Activated effector memory CD4-positive, alpha-beta T cell treated with anti-CD3 and anti-CD28 coated beads, Interleukin-2, amount 50 U/mL, for 16 hours (primary cell): ENCODE measurements around the gene HS6ST1.
"Not testable (repeated sequence)": the region's sequence is repeated elsewhere in the genome, so short reads cannot be mapped to it uniquely, and the experiment has no call there.

Experiments used
- DNase-seq: peaks from one replicate; pipeline ENCODE4 v3.0.0-alpha.2; 2020

Gene HS6ST1

GRCh38 chr2:128267197-128267596, 51.5 kb downstream of the HS6ST1 start:
- DNase-seq = not testable (repeated sequence)

DNA sequence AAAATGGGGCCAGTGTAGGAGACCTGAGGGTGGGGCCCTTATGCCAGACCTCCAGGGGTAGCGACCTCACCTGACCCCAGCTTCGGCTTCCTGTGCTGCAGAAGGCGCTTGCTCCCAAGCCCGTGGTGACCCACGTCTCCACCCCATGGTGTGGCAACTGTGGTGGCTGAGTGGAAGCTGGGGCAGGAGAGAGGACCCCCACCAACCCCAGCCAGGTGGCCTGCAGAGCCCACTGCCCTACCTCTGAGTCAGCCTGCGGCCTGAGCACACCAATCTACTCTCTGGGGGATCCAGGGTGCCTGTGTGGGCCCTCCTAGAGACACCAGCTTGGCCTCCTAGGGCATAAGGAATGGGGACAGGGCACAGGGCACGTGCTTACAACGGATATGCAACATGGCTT, 52.2 kb downstream of the HS6ST1 start:
- not testable (repeated sequence) for DNase-seq

DNA sequence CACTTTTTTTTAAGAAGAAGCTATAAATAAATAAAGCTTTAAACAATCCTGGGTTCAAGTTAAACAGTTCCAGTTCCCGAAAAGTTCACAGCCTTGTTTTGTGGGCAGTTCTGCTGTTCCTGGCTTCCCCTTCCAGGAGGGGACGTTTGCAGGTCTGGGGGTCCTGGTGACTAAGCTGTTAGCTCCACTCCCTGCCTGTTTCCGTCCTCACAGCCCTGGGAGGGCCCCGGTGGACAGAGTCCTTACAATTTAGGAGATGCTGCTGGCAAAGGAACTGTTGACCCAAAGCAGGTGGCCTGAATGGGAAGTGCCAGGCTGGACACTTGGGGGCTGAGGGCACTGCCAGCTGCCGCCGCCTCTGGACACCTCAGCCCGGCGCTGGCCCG, 53.1 kb downstream of the HS6ST1 start:
- DNase-seq = not testable (repeated sequence)

DNA sequence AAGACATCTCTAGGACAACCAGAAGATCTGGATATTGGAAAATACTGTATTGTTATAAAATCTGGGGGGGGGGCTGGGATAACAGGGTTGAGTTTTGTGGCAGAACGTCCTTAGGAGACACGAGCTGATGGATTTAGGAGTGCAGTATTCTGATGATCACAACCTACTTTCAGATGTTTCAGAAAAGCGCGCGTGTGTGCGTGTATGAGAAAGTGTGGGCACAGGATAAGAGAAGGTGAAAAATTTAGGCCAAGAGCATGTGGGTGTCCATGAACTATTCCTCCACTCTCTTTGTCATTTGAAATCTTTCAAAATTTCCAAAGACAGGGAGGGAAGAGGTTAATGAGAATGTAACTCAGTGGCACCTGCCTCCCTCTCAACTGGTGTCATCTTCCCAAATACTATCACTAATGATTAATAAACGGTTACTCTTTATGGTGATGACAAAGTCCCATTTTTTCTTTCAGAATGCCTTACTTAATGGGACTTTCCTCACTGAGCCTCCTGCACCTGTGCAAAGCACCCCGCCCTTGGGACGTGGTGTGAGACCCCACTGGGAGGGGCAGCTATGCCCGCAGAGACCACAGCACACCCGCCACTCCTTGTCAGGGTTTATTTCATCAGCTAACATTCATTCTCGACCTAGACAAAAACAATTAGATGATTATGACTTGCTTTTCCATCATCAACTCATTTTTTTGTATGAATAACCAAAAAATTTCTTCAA, 53.6 kb downstream of the HS6ST1 start:
- DNase-seq = peak; percentile 52

DNA sequence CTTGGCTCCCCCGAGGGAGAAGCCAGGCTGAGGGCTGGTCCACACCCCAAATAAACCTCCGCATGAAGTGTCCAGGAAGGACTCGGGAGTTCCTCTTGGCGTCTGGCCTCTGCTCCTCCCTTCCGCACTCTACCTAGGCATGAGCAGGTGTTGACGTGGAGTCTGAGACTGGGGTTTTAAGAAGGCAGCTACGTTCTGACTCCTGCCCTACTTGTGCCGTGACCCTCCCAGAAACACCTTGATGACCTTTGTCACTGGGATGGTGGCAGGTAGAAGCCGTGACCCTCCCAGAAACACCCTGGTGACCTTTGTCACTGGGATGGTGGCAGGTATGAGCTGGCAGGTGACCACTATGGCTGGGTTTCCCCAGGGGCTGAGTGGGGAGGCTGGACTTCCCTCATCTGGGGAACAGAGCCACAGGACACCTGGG, 54.8 kb downstream of the HS6ST1 start:
- peak; percentile 47 for DNase-seq

DNA sequence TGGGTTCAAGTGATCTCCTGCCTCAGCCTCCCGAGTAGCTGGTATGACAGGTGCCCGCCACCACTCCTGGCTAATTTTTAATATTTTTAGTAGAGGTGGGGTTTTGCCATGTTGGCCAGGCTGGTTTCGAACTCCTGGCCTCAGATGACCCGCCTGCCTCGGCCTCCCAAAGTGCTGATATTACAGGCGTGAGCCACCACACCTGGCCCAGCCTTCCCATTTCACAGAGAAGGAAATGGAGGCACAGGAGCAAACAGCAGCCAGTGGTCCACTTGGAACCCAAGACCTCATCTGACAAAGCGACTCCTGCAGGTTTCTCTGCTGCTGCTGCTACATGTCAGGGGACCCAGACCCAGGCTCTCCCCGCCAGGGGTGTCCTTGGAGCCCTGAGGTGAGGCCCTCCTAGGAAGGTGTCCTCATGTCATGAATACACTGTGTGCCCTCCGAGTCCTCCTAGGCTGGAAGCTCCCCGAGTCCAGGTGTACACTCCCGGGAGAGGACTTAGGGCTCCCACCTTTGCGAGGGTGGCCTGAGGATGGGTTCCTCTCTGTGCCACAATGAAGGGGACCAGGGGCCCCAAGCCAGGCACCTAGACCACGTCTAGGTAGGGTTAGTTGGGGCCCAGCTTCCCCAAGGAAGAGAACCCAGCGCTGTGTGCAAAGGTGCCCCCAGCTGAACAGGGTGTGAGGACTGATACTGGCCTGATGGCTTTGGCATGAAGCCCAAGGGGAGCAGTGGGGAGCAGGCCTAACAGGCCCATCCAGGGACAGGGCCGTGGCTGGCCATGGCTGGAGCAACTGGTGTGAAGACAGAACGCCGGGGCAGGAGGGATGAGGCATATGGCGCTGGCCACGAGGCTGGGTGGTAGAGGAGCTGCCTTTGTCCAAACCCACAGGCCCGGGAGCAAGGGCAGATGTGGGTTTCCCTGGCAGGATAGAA, 56.1 kb downstream of the HS6ST1 start:
- peak; percentile 49 for DNase-seq

DNA sequence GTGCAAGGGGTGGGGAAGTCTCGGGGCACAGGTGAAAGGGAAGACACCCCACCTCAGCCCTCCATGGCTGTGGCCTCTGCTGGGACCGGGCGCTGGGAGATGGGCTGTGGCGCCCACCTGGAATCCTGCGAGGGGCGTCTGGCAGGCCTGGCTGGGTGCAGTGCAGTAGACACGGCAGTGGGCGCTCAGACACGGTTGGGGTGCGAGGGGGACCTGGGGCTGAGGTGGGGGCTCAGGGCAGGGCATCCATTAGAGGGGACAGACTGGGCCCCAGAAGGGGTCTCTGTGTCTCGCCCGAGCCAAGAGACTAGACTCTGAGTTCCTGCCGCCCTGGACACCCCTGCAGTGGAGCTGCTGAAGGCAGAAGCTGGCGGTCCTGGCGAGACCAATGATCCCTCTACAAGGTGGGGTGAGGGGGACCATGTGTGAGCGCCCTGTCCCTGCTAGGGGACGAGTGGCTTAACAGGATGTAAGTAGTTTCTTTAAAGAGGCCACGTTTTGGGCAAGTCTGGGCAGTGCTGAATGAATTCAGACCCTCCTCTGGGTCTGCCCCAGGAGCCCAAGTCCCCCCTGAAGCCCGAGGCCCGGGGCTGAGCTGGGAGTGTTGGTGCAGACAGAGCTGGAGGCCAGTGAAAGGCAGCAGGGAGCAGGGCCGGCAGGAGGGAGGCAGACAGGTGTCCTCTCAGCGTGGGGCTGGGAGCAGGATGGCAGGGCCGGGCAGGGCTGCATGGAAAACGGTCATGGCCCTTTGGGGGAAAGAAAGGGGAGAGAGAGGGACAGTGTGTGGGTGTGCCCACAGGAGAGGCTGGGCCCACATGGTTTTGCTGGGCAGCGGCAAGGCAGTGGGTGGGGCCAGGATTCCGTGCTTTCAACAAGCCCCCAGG, 57.2 kb downstream of the HS6ST1 start:
- peak; percentile 53 for DNase-seq

DNA sequence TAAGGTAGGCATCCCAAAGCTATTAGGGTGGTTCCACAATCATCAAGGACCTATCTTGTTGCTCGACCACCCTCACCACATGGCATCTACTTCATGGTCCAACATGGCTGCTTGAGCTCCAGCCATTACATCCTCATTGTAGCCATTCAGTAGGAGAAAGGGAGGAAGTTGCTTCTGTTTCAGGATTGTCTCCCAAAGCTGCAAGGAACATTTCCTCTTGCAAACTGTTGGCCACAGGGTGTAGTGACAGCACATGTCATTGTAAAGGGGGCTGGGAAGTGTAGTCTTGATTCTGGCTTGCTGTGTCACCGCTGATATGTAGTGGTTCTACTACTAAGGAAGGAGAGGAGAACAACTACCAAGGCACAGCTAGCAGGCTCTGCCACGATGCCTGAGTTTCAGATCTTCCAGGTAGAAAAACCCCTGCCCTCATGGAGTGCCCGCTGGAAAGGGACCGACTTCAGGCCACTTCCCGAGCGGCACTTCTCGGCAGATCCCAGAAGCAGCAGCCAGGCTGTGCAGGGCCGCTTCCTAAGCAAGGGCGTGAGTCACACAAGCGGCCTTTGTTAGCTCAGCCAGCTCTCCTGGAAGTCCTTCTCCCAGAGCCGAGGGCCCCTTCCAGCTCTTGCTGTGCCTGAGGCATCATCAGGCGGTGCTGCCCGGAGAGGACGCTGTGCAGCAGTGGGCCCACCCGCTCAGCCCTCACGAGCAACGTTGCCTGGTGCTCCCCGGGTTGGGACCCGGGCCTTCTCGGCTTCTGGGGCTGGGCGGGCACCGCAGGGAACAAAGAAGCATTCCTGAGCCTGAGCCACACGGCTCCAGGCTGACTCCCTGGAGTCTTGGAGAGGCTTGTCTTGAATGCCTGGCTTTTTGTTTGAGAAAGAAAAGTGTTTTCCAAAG, 58.2 kb downstream of the HS6ST1 start:
- DNase-seq = peak; percentile 50

- no peak for DNase-seq
These were observed 59.1 kb downstream of the HS6ST1 start for GRCh38 chr2:128259585-128259984.

DNA sequence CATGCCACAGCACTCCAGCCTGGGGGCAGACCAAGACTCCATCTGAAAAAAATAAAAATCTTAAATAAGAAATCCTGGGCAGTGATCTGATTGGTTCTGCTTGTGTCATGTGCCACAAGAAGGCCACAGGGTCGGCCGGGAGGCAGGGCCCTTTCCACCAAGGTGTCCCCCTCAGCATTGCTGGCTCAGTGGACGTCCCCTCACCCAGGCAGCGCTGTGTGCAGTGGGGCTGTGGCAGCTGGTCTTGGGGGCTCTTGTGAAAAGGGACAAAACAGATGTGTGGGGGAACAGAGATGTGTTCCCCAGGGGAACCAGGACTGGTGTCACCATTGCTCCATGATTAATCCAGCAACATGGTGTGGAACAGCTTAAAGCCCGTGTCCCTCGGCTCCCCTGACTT, 60.5 kb downstream of the HS6ST1 start:
- peak; percentile 61 for DNase-seq

DNA sequence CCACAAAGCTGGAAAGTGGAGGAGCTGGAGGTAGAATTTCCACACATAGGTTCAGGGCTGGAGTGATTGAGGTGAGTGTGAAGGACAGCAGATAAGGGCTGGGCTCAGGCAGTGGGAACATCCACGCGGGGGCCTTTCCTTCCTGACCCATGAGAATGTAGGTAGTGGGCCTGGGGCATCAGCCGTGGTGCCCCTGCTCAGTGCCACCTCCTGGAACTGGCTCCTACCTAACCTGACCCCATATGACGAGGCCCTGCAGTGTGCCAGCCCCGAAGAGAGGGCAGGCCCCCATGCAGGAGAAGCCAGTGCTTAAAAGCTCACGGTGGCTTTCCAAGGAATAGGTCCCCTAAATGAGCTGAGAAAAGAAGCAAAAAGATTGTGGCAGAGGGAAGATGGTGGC, 66.2 kb downstream of the HS6ST1 start:
- DNase-seq = peak; percentile 10

DNA sequence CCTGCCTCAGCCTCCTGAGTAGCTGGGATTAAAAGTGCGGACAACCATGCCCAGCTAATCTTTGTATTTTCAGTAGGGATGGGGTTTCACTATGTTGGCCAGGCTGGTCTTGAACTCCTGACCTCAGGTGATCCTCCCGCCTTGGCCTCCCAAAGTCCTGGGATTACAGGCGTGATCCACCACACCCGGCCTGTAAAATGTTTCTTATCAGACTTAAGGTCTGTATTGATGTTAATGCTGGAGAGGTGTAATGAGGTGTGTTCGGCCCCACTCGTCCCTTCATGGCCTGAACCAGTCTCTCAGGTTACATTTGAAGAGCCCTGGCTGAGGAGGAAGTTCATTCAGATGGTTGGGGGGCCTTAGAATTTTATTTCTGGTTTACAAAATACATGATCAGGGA, 66.6 kb downstream of the HS6ST1 start:
- DNase-seq = peak; percentile 10

DNA sequence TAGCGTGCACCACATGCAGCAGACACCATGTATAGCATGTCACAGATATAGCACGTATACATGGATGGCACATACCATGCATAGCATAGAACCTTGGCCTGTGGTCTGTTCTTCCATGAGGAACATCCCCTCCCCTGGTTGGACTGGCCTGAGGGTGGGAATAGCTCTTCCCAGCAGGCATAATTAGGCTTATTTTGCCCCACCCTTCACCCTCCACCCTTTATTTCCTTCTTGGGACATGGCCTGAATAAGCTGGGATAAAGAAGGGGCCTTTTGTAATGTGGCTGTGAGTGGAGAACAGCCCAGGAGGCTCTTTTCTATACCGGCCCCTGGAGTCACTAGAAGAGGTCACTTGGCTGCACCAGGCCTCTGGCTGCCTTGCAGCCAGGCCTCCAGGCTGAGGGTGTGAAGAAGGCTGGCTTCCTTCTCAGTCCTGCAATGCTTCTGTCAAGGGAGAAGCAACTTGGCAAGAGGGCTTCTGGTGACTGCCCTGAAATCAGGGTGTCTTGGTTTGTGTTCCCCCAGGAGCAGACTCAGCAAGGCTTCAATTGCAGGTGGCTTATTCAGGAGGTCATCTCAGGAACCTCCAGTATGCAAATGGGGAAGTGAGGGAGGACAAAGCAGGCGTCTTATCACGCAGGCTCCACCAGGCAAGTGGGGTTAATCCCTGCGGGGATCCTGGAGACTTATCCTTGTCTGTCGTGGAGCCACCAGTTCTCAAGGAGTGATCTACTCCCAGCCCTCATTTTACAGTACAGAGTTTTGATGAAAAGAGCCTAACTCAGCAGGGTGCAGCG, 68.2 kb downstream of the HS6ST1 start:
- DNase-seq = peak; percentile 19

DNA sequence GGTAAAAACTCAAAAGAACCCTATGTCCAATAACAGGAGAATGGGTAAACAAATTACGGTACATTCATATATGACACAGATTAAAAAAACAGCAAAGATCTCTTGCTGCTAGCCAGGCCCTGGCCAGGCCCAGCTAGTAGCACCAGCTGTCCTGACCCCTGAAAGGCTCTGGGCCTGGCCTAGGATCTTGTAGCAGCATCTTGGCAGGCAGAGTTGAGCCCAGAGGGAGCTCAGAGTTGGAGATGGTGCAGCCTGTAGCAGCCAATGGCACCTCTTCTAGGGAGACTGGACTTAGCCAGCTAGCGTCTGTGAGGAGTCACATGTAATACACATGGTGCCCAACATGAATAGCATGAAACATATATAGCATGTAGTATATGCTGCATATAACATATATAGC, 69.1 kb downstream of the HS6ST1 start:
- DNase-seq = peak; percentile 37

DNA sequence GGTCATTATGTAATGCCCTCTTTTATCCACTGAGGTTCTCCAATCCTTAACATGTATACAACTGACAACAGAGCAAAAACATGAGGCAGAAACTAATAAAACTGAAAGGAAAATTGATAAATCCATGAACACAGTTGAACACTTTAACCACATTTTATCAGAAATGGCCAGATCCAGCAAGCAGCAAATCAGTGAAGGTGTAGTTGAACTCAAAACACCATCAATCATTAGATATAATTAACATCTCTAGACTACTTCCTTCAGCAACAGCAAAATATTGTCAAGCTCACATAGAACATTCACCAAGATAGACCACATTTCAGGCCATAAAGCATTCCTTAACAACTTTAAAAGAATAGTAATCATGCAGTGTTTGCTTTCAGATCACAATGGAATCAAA, 72.9 kb downstream of the HS6ST1 start:
- no peak for DNase-seq

- DNase-seq = no peak
These were observed 76.8 kb downstream of the HS6ST1 start for GRCh38 chr2:128241896-128242295.

DNA sequence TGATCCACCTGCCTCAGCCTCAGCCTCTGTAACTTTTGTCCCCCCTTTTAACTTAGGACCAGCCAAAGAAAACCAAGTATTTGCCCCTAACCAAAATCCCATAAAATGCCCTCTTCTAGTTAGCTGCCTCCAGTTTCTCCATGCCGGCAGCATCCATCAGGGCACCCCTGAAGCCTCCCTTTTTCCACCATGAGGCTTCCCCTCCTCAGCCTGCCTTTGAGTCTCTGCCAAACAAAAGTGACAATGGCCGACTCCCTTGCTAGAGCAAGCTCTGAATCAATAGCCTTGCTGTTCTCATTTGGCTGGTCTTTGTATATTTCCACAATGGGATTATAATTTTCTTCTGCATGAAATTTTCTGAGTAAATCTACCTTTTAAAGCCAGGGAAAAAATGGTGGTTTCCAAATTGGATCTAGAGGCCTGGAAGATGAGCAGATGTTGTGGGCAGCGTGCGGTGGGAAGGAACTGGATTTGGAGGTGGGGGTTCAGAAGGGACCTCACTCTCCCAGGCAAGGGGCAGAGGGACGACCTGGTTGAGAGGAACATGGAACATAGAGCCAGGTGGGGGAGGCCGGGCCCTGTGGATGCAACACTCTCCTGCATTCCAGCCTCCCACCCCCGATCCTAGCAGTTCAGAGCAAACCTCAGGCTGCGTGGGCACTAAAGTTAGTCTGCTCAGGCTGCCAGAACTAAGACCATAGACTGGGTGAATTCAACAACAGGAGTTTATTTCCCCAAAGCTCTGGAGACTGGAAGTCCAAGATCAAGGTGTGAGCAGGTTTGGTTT, 80.6 kb downstream of the HS6ST1 start:
- DNase-seq = no peak

GRCh38 chr2:128237081-128237534, 81.6 kb downstream of the HS6ST1 start:
- DNase-seq = no peak

GRCh38 chr2:128236491-128237035, 82.1 kb downstream of the HS6ST1 start:
- no peak for DNase-seq

GRCh38 chr2:128235581-128235980, 83.1 kb downstream of the HS6ST1 start:
- no peak for DNase-seq
